Natural killer cell (primary cell): ENCODE data around the gene ABCD4. TPM values are rescaled to one million over a fixed set of nuclear protein-coding genes. Genes with fewer than 3 reads are reported as not detected.

Experiments used
- ATAC-seq, 3 donors: fragments of 150-1000 bp in 2 of 3; fragments of 200-7000 bp in 1 of 3; cut with Tn5 transposase; 1 replicate in 1 of 3; 2 replicates in 2 of 3; pipeline ENCODE4 v1.10.0; 2021; ENCODE audit warnings: mild to moderate bottlenecking in 2 of 3, moderate library complexity in 2 of 3
- DNase-seq, 2 donors: peaks; one replicate each; pipeline versions ENCODE4 v3.0.0 to v3.0.0-alpha.2; 2013 to 2021; ENCODE audit warnings: mixed read lengths in 1 of 2
- H3K27ac ChIP-seq: one replicate; pipeline ENCODE4 v1.5.1; 2013; ENCODE audit warnings: mild to moderate bottlenecking, low read length
- H3K27me3 ChIP-seq: one replicate; pipeline ENCODE4 v1.6.1; 2013; ENCODE audit warnings: low read length; ENCODE audit not compliant: control insufficient read depth, insufficient read depth
- H3K36me3 ChIP-seq: one replicate; pipeline ENCODE4 v1.6.1; 2013; ENCODE audit warnings: low read length; ENCODE audit not compliant: control insufficient read depth, insufficient read depth
- H3K4me1 ChIP-seq: one replicate; pipeline ENCODE4 v1.6.1; 2013; ENCODE audit warnings: low read length; ENCODE audit not compliant: control insufficient read depth, insufficient read depth
- H3K4me3 ChIP-seq: one replicate; pipeline ENCODE4 v1.5.1; 2013; ENCODE audit warnings: low read length
- H3K9me3 ChIP-seq: one replicate; pipeline ENCODE4 v1.6.1; 2013; ENCODE audit warnings: low read length; ENCODE audit not compliant: control insufficient read depth, insufficient read depth
- H3K27ac Mint-ChIP-seq, 2 donors: one replicate each; pipeline ENCODE4 v1.8.0; 2022; ENCODE audit warnings: mild to moderate bottlenecking in 2 of 2, mixed read lengths in 2 of 2, moderate library complexity in 1 of 2
- H3K27me3 Mint-ChIP-seq, 2 donors: one replicate each; pipeline ENCODE4 v1.8.0; 2022; ENCODE audit warnings: low read depth in 2 of 2, mixed read lengths in 2 of 2
- H3K36me3 Mint-ChIP-seq: one replicate; pipeline ENCODE4 v1.8.0; 2022; ENCODE audit warnings: mixed read lengths
- H3K4me1 Mint-ChIP-seq, 2 donors: one replicate each; pipeline ENCODE4 v1.8.0; 2022; ENCODE audit warnings: mixed read lengths in 2 of 2
- H3K4me3 Mint-ChIP-seq: one replicate; pipeline ENCODE4 v1.8.0; 2022; ENCODE audit warnings: mild to moderate bottlenecking, moderate library complexity, mixed read lengths
- H3K9me3 Mint-ChIP-seq, 2 donors: one replicate each; pipeline ENCODE4 v1.8.0; 2022; ENCODE audit warnings: mixed read lengths in 2 of 2
- CTCF ChIP-seq: fragments of 200-600 bp; IDR thresholded peaks from one replicate; pipeline ENCODE4 v1.8.0; 2022; ENCODE audit warnings: antibody characterized with exemption
- WGBS: methylation state at CpG from one replicate; pipeline ENCODE4 v1.1.7; 2013; ENCODE audit warnings: missing lambda C conversion rate; ENCODE audit not compliant: insufficient coverage; 5-methylcytosine and 5-hydroxymethylcytosine counted together
- intact Hi-C: fragments of 100-400 bp; cut with micrococcal nuclease; formaldehyde crosslinking; loops from one replicate; pipeline ENCODE4 v1.14.2; 2022
- total RNA-seq, 4 donors: library from RNA; stranded (reverse); fragments of 120-200 nt in 1 of 4; gene quantifications; one replicate each; pipeline versions ENCODE4 v1.2.3 to v1.2.4, GENCODE V29; 2013 to 2022

ABCD4 gene
- total RNA-seq, 3 donors from 2014 or later (not counting 1 experiment from before 2014, with no cell fraction given), result 78.3 to 99.6 (median 92.8) TPM

- no peaks in the 10 kb centered on the region for H3K9me3 Mint-ChIP-seq
- no peak for DNase-seq
- Histone ChIP-seq H3K27me3 (no peaks in the 10 kb centered on the region), H3K4me1 (no peaks in the 10 kb centered on the region), H3K9me3 (no peaks in the 10 kb centered on the region), H3K36me3 (peaks cover 61% of the 10 kb centered on the region), H3K27ac (no peak overlapping the region), H3K4me3 (no peak overlapping the region)
- no peak for TF ChIP-seq CTCF
- H3K36me3 Mint-ChIP-seq, result no peaks in the 10 kb centered on the region
- H3K4me1 Mint-ChIP-seq, result peaks cover 5 to 6% of the 10 kb centered on the region in 2 donors
- 90% methylated on average over 11 of the region's 11 CpGs for WGBS
- intact Hi-C loops, result no loop called here
- H3K27me3 Mint-ChIP-seq, result no peaks in the 10 kb centered on the region
- peak overlapping the region in 1 of 2 donors; percentile 19 for H3K27ac Mint-ChIP-seq
- ATAC-seq, result no peak
- H3K4me3 Mint-ChIP-seq, result no peak overlapping the region
Observed at GRCh38 chr14:74292061-74292460, 10.7 kb downstream of the ABCD4 start.

- H3K9me3 Mint-ChIP-seq, result no peaks in the 10 kb centered on the region
- 84% methylated on average over 7 of the region's 7 CpGs for WGBS
- no peak overlapping the region for H3K4me3 Mint-ChIP-seq
- DNase-seq (peak in 1 of 2 donors; percentile 53), ATAC-seq (peak in 1 of 3 donors; percentile 25)
- H3K36me3 Mint-ChIP-seq, result peaks cover 13% of the 10 kb centered on the region
- H3K27me3 ChIP-seq, result no peaks in the 10 kb centered on the region
- H3K27ac Mint-ChIP-seq, result no peak overlapping the region
- H3K27ac ChIP-seq, result no peak overlapping the region
- no peak overlapping the region for H3K4me3 ChIP-seq
- no peaks in the 10 kb centered on the region for H3K27me3 Mint-ChIP-seq
- H3K36me3 ChIP-seq, result peaks cover 61% of the 10 kb centered on the region
- peak; percentile 32 for TF ChIP-seq CTCF
- intact Hi-C loops, result no loop called here
- H3K4me1 Mint-ChIP-seq, result peaks cover 0 to 9% of the 10 kb centered on the region in 2 donors
- H3K4me1 ChIP-seq, result no peaks in the 10 kb centered on the region
- H3K9me3 ChIP-seq, result no peaks in the 10 kb centered on the region
Observed at GRCh38 chr14:74290415-74290814, 12.3 kb downstream of the ABCD4 start.

GRCh38 chr14:74289801-74290200, 12.9 kb downstream of the ABCD4 start:
- Mint-ChIP-seq H3K9me3 (no peaks in the 10 kb centered on the region), H3K4me1 (peaks cover 0 to 9% of the 10 kb centered on the region in 2 donors), H3K27me3 (no peaks in the 10 kb centered on the region), H3K36me3 (peaks cover 14% of the 10 kb centered on the region), H3K4me3 (no peak overlapping the region), H3K27ac (no peak overlapping the region)
- Histone ChIP-seq H3K4me3 (no peak overlapping the region), H3K4me1 (no peaks in the 10 kb centered on the region), H3K9me3 (no peaks in the 10 kb centered on the region), H3K27me3 (no peaks in the 10 kb centered on the region), H3K36me3 (peaks cover 56% of the 10 kb centered on the region), H3K27ac (no peak overlapping the region)
- DNase-seq (no peak), ATAC-seq (no peak)
- intact Hi-C loops, result no loop called here
- TF ChIP-seq CTCF, result no peak
- WGBS, result 95% methylated on average over 4 of the region's 5 CpGs

GRCh38 chr14:74286736-74287135, 16.0 kb downstream of the ABCD4 start:
- intact Hi-C loops, result no loop called here
- DNase-seq (no peak), ATAC-seq (no peak)
- no peak overlapping the region for H3K4me3 Mint-ChIP-seq
- Histone ChIP-seq H3K4me1 (no peaks in the 10 kb centered on the region), H3K4me3 (no peak overlapping the region), H3K9me3 (no peaks in the 10 kb centered on the region), H3K36me3 (peaks cover 50% of the 10 kb centered on the region), H3K27me3 (no peaks in the 10 kb centered on the region), H3K27ac (no peak overlapping the region)
- no peaks in the 10 kb centered on the region for H3K27me3 Mint-ChIP-seq
- WGBS, result 94% methylated on average over 6 of the region's 7 CpGs
- no peaks in the 10 kb centered on the region for H3K9me3 Mint-ChIP-seq
- H3K4me1 Mint-ChIP-seq, result peaks cover 0 to 7% of the 10 kb centered on the region in 2 donors
- peak overlapping the region in 1 of 2 donors; percentile 67 for H3K27ac Mint-ChIP-seq
- no peak for TF ChIP-seq CTCF
- peaks cover 14% of the 10 kb centered on the region for H3K36me3 Mint-ChIP-seq
